ENCODE results near the gene C1QL3. TPM values are rescaled to one million over a fixed set of nuclear protein-coding genes. Genes with fewer than 3 reads are reported as not detected.
A peak's percentile ranks its signal among the peaks of the same experiment; 100 is the strongest.

Gene C1QL3
- total RNA-seq (2021) (not detected in 2 replicates), Bru-seq, nascent RNA (not detected), BruChase-seq, experiment 1, labeled RNA remaining after a 2-hour chase (percentile 10 among the genes with signal in this experiment), BruChase-seq, experiment 2, labeled RNA remaining after a 6-hour chase (percentile 9 among the genes with signal in this experiment)
- long read RNA-seq = 0 reads

DNA sequence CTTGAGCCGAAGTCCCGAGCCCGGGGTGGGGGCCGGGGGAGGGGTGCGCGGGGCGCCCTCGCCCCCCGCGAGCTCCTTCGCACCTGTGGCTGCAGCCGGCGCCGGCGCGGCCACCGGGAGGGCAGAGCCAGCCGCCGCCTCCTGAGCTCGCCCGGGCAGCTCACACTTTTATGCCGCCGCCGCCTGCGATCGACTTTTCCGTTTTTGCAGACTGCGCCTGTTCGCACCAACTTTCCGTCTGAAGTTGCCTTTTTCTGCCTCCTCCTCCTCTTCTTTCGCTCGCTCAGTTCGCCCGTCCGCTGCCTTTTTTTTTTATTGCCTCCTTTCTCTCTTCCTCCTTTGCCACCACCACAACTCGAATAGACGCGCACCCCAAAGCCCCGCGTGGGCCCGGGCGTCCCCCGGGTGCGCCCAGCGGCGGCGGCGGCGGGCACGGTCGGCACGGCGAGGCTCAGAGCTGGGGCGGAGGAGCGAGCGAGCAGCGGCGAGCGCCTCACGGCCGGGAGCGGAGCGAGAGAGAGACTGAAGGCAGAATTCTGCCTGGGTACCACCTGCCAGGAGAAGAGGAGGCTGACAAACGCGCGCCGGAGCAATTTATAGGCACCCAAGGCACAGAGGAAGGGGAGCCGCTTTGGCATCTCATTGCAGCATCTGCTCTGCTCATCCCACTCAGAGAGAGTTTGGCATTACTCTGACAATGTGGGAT lies at the start of gene C1QL3:
TSS of gene C1QL3 (minus strand) at position 569 of the 706 bp plus-strand sequence. CDS start 814 bp downstream, outside the sequence.
- BruUV-seq (replicated peaks) = no TSS peak
- ChIA-PET CTCF (interaction anchor here (0.7 kb wide), 1 partner anchor 89 kb away, joined by 3 read pairs; no protein-coding TSS in a partner anchor), POLR2A (ENCODE audit: low non-redundant PET) (no interaction called here)
- no peak within 1 kb of the TSS for H3K27ac ChIP-seq (ENCODE audit: low read depth, low read length, poor library complexity, severe bottlenecking)
- peaks cover 8% of the 10 kb centered on the region for H3K4me1 ChIP-seq (ENCODE audit: insufficient read depth, low read length, poor library complexity, severe bottlenecking)
- peak within 1 kb of the TSS; percentile 37 for H3K4me3 ChIP-seq (ENCODE audit: low read depth, low read length, poor library complexity, severe bottlenecking)
- H3K27me3 ChIP-seq (replicated peaks; ENCODE audit: insufficient read depth, low read depth, low read length, poor library complexity) = peaks cover 99% of the 10 kb centered on the region
- TF ChIP-seq, protein P1, sequence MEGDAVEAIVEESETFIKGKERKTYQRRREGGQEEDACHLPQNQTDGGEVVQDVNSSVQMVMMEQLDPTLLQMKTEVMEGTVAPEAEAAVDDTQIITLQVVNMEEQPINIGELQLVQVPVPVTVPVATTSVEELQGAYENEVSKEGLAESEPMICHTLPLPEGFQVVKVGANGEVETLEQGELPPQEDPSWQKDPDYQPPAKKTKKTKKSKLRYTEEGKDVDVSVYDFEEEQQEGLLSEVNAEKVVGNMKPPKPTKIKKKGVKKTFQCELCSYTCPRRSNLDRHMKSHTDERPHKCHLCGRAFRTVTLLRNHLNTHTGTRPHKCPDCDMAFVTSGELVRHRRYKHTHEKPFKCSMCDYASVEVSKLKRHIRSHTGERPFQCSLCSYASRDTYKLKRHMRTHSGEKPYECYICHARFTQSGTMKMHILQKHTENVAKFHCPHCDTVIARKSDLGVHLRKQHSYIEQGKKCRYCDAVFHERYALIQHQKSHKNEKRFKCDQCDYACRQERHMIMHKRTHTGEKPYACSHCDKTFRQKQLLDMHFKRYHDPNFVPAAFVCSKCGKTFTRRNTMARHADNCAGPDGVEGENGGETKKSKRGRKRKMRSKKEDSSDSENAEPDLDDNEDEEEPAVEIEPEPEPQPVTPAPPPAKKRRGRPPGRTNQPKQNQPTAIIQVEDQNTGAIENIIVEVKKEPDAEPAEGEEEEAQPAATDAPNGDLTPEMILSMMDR (conservative IDR thresholded peaks at IDR 0.05; ENCODE audit: low read depth, low read length) = no peak
- peak; percentile 92 for TF ChIP-seq EZH2 (IDR thresholded peaks at IDR 0.05; ENCODE audit: borderline replicate concordance, low read depth, low read length, poor library complexity, severe bottlenecking)
- H3K9me3 ChIP-seq (ENCODE audit: low read depth, low read length, poor library complexity, severe bottlenecking) = no peaks in the 10 kb centered on the region
- intact Hi-C loops (cut with micrococcal nuclease; ENCODE audit: unreplicated experiment) = no loop called here
- DNase-seq (ENCODE audit: low spot score) = peak; percentile 48
- no peaks in the 10 kb centered on the region for H3K36me3 ChIP-seq (ENCODE audit: insufficient read depth, low read length, poor library complexity, severe bottlenecking)

- H3K36me3 ChIP-seq (ENCODE audit: insufficient read depth, low read length, poor library complexity, severe bottlenecking) = no peaks in the 10 kb centered on the region
- no peak for DNase-seq (ENCODE audit: low spot score)
- intact Hi-C loops (cut with micrococcal nuclease; ENCODE audit: unreplicated experiment) = no loop called here
- CTCF ChIA-PET = no interaction called here
- H3K27ac ChIP-seq (ENCODE audit: low read depth, low read length, poor library complexity, severe bottlenecking) = no peak overlapping the region
- BruUV-seq (replicated peaks) = no TSS peak
- H3K9me3 ChIP-seq (ENCODE audit: low read depth, low read length, poor library complexity, severe bottlenecking) = no peaks in the 10 kb centered on the region
- no peak for TF ChIP-seq EZH2 (IDR thresholded peaks at IDR 0.05; ENCODE audit: borderline replicate concordance, low read depth, low read length, poor library complexity, severe bottlenecking)
- TF ChIP-seq, protein P1 (conservative IDR thresholded peaks at IDR 0.05; ENCODE audit: low read depth, low read length) = no peak
- H3K4me1 ChIP-seq (ENCODE audit: insufficient read depth, low read length, poor library complexity, severe bottlenecking) = no peaks in the 10 kb centered on the region
- H3K4me3 ChIP-seq (ENCODE audit: low read depth, low read length, poor library complexity, severe bottlenecking) = no peak overlapping the region
- POLR2A ChIA-PET (ENCODE audit: low non-redundant PET) = no interaction called here
- peaks cover 37% of the 10 kb centered on the region for H3K27me3 ChIP-seq (replicated peaks; ENCODE audit: insufficient read depth, low read depth, low read length, poor library complexity)
Measured at GRCh38 chr10:16570731-16571130, 49.1 kb upstream of the C1QL3 start.

- peaks cover 19% of the 10 kb centered on the region for H3K27me3 ChIP-seq (replicated peaks; ENCODE audit: insufficient read depth, low read depth, low read length, poor library complexity)
- ChIA-PET CTCF (no interaction called here), POLR2A (ENCODE audit: low non-redundant PET) (no interaction called here)
- H3K4me3 ChIP-seq (ENCODE audit: low read depth, low read length, poor library complexity, severe bottlenecking) = no peak overlapping the region
- intact Hi-C loops (cut with micrococcal nuclease; ENCODE audit: unreplicated experiment) = no loop called here
- no peaks in the 10 kb centered on the region for H3K9me3 ChIP-seq (ENCODE audit: low read depth, low read length, poor library complexity, severe bottlenecking)
- no peak overlapping the region for H3K27ac ChIP-seq (ENCODE audit: low read depth, low read length, poor library complexity, severe bottlenecking)
- BruUV-seq (replicated peaks) = no TSS peak
- DNase-seq (ENCODE audit: low spot score) = no peak
- no peaks in the 10 kb centered on the region for H3K4me1 ChIP-seq (ENCODE audit: insufficient read depth, low read length, poor library complexity, severe bottlenecking)
- TF ChIP-seq, protein P1 (conservative IDR thresholded peaks at IDR 0.05; ENCODE audit: low read depth, low read length) = no peak
- TF ChIP-seq EZH2 (IDR thresholded peaks at IDR 0.05; ENCODE audit: borderline replicate concordance, low read depth, low read length, poor library complexity, severe bottlenecking) = no peak
- no peaks in the 10 kb centered on the region for H3K36me3 ChIP-seq (ENCODE audit: insufficient read depth, low read length, poor library complexity, severe bottlenecking)
Measured at GRCh38 chr10:16566202-16566805, 44.6 kb upstream of the C1QL3 start.

All from A673 (cell line).